ENCODE results near the gene ZNF853.

The ZNF853 gene

DNA sequence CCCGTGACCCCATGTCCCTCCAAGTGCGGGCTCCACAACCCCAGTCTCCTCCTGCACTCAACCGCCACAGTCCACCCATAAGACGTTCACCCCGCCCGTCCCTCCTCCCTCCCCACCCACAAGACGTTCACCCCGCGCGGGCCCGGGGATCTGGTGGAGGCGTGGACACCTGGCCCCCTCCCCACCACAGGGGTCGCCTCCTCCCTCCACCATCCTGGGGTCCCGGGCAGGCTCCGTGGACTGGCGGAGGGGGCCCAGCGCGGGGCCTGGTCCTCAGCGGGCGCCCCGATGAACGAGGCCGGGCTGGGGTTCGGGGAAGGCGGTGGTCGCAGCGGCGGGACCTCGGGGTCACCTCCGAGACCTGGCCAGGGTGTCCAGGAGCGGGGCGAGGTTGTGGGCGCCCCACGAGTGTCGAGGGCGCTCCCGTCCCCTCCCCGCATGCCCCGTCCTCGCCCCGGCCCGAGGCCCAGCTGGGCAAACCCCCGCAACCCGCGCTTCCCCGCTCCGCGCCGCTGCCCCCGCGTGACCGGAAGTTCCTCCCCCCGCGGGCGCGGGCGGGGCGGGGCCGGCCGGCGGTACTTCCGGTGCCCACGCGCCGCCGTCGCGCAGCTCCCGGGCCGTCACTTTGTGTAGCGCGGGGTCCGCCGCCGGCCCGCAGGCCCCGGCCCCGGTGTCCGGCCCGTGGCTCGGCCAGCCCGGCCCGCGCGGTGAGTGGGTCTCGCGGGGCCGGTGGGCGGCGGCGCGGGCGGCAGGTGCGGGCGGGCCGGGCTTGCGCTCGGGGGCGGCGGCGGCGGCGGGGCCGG, 21.5 kb downstream of the ZNF853 start, which contains the start of gene ZNF316:
ZNF316 (plus strand) TSS at position 578 of the 803 bp plus-strand sequence. CDS start 5,092 bp downstream, outside the sequence.
- DNase-seq (ENCODE audit: low read depth, low spot score) = no peak

DNA sequence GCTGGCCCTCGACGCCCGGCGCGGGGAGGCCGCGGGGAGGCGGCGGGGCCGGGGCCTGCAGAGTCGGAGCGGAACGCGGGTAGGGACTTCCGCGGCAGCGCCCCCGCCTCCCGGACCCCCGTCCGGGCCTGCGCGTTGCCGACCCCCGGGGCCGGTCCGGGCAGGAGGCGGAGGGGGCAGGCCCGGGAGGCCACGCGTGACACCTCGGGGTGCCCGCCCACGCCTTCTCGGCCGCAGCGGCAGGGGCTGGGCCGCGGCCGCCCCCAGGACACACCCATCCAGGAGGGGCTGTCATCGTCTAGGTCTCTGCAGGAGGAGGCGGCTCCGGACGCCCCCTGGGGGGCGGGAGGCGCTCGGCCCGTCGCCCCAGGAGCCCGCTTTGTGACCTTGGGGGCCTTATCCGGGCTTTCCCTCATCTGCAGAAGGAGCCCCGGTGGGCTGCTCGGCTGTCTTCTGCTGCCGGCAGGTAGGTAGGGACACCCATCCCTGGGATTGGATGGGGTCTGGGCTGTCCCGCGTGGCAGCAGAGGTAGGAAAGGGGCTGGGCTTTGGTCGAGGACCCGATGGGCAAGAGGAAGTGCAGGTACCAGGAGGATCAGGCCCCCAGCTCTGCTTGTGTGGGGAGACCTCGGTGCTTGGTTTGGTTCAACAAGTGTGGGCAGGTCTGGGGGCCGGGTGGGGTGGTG, 22.3 kb downstream of the ZNF853 start:
- no peak for DNase-seq (ENCODE audit: low read depth, low spot score)

DNA sequence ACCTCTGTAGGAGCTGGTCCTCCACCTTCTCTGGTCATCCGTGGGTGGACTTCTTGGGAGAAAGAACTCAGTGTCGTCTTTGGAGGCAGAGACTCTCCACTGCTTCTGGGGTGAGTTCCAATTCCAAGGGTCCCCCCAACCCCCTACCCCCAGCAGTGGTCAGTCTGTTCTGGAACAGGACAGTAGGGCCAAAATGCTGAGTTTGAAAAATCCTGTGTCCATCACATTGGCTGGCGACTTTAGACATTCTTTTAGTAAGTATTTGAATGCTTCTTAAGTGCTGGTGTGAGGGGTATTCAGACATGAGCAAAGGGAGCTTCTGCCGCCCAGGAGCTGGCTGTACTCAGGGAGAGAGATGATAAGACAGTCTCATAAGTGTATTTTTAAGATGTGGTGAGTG, 23.6 kb downstream of the ZNF853 start:
- DNase-seq (ENCODE audit: low read depth, low spot score) = no peak

DNA sequence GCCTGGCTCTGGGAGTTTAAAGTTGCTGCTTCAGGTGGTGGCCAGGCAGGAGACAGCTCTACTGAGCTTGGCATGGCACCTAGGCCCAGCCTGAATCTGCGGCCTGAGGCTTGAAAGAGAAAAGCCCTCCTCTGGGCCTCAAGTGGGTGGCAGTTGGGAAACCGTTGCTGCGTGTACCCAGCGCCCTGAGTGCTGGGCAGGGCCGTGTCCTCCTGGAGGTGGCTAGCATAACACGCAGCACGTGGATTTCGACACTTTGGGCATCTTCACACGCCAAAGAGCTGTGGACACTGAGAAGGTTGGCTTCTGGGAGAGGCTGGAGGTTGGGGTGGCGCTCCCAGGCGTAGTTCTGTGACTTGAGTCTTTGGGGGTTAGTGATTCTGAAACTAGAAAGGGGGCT, 24.2 kb downstream of the ZNF853 start:
- no peak for DNase-seq (ENCODE audit: low read depth, low spot score)

DNA sequence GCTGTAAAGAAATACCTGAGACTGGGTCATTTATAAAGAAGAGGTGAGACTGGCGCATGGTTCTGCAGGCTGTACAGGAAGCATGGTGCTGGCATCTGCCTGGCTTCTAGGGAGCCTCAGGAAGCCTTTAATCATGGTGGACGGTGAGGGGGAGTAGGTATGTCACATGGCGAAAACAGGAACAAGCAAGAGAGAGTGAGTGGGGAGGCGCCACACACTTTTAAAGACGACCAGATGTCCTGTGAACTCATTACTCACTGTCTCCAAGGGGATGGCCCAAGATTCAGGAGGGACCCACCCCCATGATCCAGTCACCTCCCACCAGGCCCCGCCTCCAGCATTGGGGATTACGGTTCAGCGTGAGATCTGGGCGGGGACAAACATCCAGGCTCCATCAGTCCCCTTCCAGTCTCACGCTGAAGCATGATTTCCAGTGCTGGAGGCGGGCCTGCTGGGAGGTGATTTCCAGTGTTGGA, 24.9 kb downstream of the ZNF853 start:
- peak; percentile 50 for DNase-seq (ENCODE audit: low read depth, low spot score)

DNA sequence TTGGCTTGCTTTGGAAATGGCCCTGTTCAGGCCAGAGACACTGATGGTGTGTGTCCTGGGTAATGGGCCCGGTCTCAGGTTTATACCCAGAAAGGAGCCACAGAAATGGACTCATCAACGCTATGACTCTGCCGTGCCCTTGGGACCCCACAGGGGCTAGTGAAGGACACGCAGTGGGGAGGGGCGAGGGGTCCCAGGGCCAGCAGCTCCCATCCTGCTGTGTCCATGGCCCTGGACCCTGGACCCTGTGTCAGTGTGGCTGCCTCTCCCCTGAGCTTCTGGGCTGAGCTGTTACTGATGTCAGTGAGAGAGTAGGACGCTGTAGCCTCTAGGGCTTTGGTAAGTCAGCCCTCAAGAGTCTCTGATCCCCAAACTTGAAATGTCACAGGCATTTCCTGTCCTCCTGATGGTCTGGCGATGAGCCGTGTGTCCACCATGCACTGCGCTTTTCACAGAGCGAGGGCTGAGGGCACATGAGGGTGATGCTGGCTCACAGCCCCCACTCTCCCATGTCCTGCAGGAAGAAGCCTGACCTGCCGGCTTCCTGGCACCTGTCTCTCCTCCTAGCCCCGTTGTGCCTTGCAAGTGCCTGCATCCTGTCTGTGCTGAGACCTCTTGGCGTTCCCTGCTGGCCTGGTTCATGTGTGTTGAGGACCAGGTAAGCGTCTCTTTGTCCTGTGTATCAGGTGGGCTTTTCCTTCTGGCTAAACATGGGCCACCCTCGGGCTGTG, 26.1 kb downstream of the ZNF853 start:
- no peak for DNase-seq (ENCODE audit: low read depth, low spot score)

DNA sequence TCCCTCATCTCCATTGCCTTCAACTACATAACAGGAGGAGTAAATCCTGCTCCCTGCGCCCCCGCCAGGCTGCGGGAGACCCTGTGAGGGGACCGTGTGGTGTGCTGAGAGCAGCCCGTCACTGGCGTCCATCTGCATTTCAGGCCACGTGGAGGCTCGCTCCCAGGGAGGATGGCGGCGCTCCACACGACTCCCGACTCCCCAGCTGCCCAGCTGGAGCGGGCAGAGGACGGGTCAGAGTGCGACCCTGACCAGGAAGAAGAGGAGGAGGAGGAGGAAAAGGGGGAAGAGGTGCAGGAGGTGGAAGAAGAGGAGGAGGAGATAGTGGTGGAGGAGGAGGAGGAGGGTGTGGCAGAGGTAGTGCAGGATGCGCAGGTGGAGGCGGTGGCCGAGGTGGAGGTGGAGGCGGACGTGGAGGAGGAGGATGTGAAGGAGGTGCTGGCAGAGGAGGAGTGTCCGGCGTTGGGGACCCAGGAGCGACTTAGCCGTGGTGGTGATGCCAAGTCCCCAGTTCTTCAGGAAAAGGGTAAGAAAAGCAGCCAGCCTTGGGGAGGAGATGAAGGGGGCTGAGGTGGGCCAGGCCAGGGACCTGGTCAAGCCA, 26.9 kb downstream of the ZNF853 start:
- no peak for DNase-seq (ENCODE audit: low read depth, low spot score)

DNA sequence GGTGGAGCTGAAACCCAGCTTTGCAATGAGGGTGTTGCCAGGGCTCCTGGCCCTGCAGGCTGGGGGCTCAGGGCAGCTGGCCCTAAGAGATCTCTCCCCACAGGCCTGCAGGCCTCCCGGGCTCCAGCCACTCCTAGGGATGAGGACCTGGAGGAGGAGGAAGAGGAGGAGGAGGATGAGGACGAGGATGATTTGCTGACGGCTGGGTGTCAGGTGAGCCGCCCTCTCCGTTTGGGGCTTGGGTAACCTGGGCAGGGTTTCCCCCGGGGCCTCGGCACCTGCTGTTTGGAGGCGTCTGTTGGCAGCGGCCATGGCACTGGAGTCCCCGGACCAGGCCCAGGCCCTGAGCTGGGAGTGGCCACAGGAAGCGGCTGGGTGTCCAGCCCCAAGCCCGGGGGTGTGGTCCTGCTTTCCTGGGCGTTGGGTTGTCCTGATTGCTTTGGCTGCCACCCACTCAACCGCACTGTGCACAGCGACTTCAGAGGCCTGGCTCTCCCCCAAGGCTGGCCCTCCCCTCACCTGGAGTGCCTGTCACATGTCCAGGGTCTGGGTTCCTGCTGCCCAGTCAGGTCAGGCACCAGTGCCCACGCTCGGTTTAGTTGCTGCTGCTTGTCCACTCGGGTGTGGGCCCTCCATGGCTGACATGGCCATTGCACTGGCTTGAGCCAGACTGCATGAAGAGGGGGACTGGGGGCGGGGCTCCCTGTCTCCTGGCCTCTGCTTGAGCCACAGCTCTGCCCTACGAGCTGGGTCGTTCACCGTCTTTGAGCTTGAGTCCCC, 27.6 kb downstream of the ZNF853 start:
- DNase-seq (ENCODE audit: low read depth, low spot score) = no peak

DNA sequence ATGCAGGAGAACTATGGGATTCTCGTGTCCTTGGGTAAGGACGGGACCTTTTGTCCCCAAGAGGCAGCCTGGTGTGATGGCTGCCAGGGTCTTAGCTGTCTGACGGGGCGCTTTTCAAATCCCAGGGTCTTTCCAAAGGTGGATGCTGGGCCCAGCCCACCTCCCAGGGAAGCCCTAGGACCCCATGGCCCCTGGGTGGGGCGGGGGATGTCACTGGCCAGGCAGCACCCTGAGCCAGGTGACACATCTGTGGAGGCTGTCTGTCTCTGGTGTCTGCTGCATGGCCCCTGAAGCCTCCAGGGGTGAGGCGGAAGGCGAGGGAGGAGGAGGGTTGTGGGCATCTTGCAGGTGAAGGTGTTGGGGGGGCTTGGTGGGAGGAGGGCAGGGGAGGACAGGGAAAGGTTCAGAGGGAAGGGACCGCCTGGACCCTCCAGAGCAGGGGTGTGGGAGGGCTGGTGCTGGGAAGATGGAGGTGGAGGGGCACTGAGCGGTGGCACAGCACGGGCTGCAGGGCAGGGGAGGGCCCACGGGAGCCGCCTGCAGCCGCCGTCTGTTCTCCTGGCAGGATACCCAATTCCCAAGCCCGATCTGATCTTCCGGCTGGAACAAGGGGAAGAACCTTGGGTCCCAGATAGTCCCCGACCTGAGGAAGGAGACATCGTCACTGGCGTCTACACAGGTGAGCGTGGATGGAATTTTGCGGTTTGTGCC, 28.7 kb downstream of the ZNF853 start:
- no peak for DNase-seq (ENCODE audit: low read depth, low spot score)

DNA sequence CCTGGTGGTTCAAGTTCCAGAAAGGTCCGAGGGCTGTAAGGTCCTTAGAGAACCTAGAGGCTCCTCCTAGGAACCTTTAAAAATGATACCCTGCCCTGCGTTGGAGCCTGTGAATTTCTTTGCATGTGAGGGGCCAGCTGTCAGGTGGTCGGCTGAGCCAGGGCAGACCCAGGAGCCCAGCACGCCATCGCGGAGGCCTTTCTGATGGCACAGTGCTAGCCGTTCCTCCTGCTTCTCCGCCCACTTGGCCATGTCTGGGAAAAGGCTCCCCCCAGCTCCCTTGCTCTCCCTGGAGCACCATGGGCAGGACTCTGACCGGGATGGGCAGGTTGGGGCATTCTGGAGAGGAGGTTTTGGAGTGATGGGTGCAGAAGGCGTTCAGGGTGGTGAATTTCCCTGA, 29.3 kb downstream of the ZNF853 start:
- DNase-seq (ENCODE audit: low read depth, low spot score) = no peak

DNA sequence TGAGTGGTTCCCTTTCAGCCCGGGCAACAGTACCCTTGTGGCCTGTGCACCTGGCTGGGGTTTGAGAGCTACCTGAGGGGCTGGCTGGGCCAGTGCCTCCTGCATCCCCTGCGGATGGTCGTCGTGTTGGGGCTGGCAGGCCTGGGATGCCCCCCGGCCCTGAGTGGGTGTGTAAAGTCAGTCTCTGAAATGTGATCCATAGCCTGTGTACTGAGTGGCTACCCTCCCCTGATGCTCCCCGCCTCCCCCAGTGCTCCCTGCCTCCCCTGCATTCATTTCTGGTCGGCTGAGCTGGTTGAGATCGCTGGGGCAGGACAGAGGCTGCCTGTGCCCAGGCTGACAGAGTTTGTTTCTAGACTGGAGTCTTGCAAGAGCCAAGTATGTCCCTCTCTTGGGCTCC, 31.1 kb downstream of the ZNF853 start:
- no peak for DNase-seq (ENCODE audit: low read depth, low spot score)

DNA sequence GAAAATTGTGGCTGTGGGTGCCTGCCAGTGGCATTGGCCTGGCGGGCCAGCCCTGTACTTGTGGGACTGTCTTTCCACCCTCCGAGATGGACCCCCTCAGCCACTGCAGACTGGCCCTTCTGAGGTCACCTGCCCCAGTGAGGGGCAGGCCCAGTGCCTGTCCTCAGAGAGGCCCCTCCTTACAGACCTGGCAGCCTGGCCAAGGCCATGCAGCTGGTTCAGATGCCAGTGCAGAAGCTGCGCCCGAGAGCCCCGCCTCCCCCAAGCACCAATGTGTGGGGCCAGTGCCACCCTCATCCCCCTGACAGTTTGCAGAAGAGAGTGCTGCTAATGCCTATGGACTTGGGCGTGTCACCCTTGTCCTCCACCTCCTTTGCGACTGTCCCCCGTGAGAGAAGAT, 31.7 kb downstream of the ZNF853 start:
- DNase-seq (ENCODE audit: low read depth, low spot score) = no peak

DNA sequence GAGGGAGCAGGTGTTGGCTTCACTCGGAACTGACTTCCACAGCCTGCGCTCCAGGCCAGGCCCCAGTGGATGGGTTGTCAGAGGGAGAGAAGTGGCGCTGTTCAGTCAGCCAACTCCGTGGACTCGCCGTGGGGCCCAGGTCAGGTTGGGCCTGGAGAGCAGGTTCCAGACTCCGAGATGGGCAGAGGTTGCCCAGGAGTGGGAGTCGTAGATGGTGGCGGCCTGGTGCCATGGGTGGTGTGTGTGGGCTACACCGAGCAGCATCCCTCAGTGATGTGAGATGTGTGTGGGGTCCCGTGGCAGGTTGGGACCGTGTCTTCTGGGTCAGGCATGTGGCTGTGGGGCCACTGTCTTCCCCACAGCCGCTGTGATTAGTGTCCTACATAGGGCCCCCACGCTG, 32.1 kb downstream of the ZNF853 start:
- no peak for DNase-seq (ENCODE audit: low read depth, low spot score)

DNA sequence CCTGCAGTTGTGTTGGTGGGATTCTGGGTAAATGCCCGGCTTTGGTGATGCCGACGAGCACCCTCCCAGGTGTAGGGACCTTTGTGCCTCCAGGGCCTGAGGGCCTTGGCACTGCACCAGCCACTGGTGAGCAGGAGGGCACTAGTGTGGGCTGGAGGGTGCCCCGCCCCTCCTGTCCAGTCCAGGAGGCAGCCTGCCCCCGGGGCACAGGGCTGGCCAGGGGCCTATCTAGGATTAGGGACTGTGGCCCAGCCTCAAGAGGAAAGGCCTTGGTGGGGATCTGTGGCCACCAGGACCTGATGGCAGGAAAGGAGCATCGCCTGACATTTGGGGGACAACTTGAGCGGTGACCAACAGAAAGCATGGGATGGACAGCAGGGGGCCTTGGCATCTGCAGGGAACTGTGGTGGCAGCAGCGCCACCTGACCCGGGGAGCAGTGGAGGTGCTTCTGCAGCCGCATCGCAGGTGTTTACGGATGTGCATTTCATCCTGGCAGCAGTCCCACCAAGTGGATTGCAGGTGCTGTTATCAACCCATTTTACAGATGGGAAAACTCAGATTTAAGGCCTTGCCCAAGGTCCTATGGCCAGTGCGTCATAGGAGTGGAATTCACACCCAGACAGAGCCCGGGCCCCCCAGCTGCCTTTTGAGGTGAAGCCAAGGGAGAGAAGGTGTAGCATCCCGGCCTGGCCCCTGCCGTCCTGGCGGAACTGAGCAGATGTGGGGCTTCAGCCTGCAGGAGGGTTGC, 32.8 kb downstream of the ZNF853 start:
- no peak for DNase-seq (ENCODE audit: low read depth, low spot score)

DNA sequence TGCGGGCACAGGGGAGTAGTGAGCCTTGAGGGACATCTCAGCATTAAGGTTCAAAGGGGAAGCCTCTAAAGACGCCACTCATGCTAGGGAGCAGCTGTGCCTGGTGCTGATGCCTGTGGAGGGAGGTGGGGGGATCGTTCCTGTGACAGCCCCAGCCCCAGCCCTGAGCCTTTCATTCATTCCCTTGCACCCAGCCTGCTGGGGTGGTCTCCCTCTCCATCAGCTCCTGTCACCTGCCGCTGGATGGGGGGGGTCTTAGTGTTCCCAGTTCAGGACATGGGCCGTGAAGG, 33.4 kb downstream of the ZNF853 start:
- DNase-seq (ENCODE audit: low read depth, low spot score) = no peak

DNA sequence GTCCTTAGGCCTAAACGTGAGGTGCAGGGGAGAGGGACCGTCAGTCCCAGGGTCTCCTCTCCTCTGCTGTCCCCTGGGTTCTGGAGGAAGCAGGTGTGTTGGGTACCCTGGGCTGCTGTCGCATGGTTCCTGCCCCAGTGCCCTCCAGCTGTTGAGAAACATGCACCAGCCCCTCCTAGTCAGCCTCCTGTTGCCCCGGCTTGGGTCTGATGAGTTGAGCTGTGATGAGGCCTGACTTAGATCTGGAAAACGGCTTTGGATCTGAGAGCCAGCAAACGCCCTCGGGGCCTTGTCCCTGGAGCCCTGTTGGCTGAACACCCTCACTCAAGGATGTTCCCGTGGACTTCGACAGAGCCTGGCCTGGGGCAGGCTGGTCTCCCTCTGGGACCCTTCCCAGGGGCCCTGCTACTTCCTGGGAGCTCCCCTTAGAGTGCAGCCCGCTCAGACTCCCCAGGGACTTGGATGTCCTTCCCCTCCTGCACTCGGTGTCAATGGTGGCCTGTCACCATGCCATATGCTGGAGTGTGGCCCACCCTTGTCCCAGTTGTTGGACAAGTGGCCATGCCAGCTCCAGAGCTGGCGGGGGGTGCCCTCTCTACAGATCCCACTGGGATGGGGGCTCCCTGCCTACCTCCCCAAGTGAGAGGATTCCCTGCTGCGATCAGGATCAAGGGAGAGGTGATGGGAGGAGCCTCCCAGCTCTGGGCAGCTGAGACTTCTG, 34.0 kb downstream of the ZNF853 start:
- no peak for DNase-seq (ENCODE audit: low read depth, low spot score)

DNA sequence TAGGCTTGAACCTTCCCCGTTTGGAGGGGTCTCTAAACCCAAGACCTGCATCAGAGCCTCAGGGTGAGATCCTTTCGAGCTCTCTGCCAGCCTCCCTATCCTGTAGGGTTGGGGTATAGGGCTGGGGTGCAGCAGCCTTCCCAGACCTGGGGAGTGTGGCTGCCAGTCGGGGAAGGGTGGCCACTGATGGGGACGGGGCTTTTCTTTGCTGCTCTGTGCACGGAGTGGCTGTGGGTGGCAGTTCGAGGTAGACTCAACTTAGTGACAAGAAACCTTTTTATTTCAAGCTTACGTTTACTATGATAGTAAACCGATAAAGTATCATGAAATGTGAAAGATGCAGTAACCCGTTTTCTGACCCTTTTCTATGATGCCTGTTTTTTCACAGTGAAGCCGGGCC, 34.7 kb downstream of the ZNF853 start:
- no peak for DNase-seq (ENCODE audit: low read depth, low spot score)

DNA sequence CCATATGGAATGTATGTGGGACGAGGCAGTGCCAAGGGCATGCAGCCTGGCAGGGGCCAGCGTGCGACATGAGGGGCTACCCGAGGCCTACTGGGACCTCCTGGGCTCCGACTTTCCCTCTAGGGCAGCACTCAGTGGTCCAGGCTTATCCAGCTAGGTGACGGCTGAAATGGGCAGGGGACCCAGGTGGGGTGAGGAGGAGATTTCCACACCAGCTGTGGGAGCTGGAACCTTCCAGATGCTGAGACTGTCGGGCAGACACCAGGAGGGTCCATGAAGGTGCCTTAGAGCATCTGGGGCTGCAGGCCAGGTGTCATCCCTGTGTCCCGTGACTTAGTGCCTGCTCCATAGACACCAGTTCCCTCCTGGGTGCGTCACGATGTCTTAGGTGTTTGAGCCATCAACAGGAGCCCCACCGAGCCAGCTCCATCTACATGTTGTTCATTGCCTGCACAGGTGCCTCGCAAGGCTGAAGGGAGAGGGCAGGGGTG, 35.2 kb downstream of the ZNF853 start:
- no peak for DNase-seq (ENCODE audit: low read depth, low spot score)

DNA sequence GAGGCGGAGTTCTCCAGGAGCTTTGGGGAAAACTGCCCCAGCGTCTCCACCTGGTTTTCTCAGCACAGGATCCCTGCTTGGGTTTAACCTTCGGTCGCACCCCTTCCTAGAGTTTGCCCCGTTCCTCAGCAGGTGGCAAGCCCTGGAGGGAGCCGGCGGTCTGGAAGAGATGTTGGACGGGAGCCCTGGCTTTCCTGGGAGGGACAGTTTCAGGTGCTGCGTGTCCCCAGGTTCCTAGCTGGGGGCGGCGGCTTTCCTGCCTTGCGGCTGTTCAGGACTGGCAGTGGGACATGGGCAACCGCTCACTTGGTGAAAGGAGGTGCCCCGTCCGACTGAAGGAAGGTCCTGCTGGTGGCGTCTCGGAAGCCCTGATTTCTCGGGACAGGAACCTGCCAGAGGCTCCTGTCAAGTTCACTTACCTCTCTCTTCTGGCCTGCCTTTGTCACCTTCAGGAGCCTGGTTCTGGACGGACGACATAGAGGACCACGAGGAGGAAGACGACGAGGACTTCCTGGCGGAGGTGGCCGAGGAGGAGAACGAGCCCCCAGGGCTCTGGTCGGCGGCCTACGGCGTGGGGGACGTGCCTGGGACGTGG, 36.5 kb downstream of the ZNF853 start:
- DNase-seq (ENCODE audit: low read depth, low spot score) = no peak

Data from iPS DF 19.7 (cell line).